Immature natural killer cell (primary cell): ENCODE measurements around the gene UBAC2. TPM values are rescaled to one million over a fixed set of nuclear protein-coding genes. Genes with fewer than 3 reads are reported as not detected.
"Not testable (repeated sequence)": the region's sequence is repeated elsewhere in the genome, so short reads cannot be mapped to it uniquely, and the experiment has no call there.

Experiments
- DNase-seq, 3 donors: peaks; one replicate each; pipeline ENCODE4 v3.0.0; 2022; ENCODE audit warnings: mixed read lengths in 1 of 3
- H3K27ac Mint-ChIP-seq, 6 donors: one replicate each; pipeline ENCODE4 v1.8.0; 2020; ENCODE audit warnings: mixed read lengths in 6 of 6, mild to moderate bottlenecking in 5 of 6, inconsistent platforms in 4 of 6, moderate library complexity in 3 of 6
- H3K27me3 Mint-ChIP-seq, 3 donors: one replicate each; pipeline ENCODE4 v1.8.0; 2020 to 2021; ENCODE audit warnings: low read depth in 3 of 3, mild to moderate bottlenecking in 3 of 3, mixed read lengths in 3 of 3, moderate library complexity in 3 of 3, inconsistent platforms in 1 of 3
- H3K36me3 Mint-ChIP-seq, 3 donors: one replicate each; pipeline ENCODE4 v1.8.0; 2020; ENCODE audit warnings: mixed read lengths in 3 of 3, inconsistent platforms in 2 of 3, mild to moderate bottlenecking in 2 of 3
- H3K4me1 Mint-ChIP-seq, 2 donors: one replicate each; pipeline ENCODE4 v1.8.0; 2020; ENCODE audit warnings: inconsistent platforms in 2 of 2, mild to moderate bottlenecking in 2 of 2, mixed read lengths in 2 of 2, moderate library complexity in 1 of 2
- H3K4me3 Mint-ChIP-seq, 5 donors: one replicate each; pipeline ENCODE4 v1.8.0; 2020; ENCODE audit warnings: mild to moderate bottlenecking in 5 of 5, mixed read lengths in 5 of 5, inconsistent platforms in 3 of 5, moderate library complexity in 3 of 5
- H3K9me3 Mint-ChIP-seq, 6 donors: one replicate each; pipeline ENCODE4 v1.8.0; 2020; ENCODE audit warnings: mild to moderate bottlenecking in 6 of 6, mixed read lengths in 6 of 6, inconsistent platforms in 4 of 6, moderate library complexity in 3 of 6
- polyA plus RNA-seq, 3 donors: library from polyadenylated mRNA; unstranded; fragments of 300-500 nt; fragmentation: Illumina TruSeq; gene quantifications; one replicate each; pipeline ENCODE4 v1.2.3, GENCODE V29; 2021

The UBAC2 gene
- polyA plus RNA-seq, 3 donors from 2014 or later: 114 to 130 (median 115) TPM

- no peak for DNase-seq
- peaks cover 95 to 98% of the 10 kb centered on the region in 2 donors for H3K4me1 Mint-ChIP-seq
- H3K36me3 Mint-ChIP-seq: no peaks in the 10 kb centered on the region
- peak overlapping the region; percentile 46 to 75 (median 64) for H3K27ac Mint-ChIP-seq
- H3K27me3 Mint-ChIP-seq: peaks cover 0 to 4% (median 0%) of the 10 kb centered on the region in 3 donors
- H3K4me3 Mint-ChIP-seq: peak overlapping the region in 1 of 5 donors; percentile 1
- H3K9me3 Mint-ChIP-seq: no peaks in the 10 kb centered on the region
Observed at GRCh38 chr13:99225078-99225477, 24.4 kb downstream of the UBAC2 start.

GRCh38 chr13:99226513-99226912, 25.9 kb downstream of the UBAC2 start:
- Mint-ChIP-seq H3K4me3 (peak overlapping the region in 1 of 5 donors; percentile 14), H3K27ac (peak overlapping the region in 5 of 6 donors; percentile 17 to 75 (median 46)), H3K27me3 (peaks cover 0 to 4% (median 0%) of the 10 kb centered on the region in 3 donors), H3K4me1 (peaks cover 90 to 95% of the 10 kb centered on the region in 2 donors), H3K9me3 (no peaks in the 10 kb centered on the region), H3K36me3 (no peaks in the 10 kb centered on the region)
- no peak for DNase-seq

- peak overlapping the region; percentile 49 to 79 (median 72) for H3K4me3 Mint-ChIP-seq
- H3K9me3 Mint-ChIP-seq: no peaks in the 10 kb centered on the region
- H3K27me3 Mint-ChIP-seq: peaks cover 0 to 4% (median 3%) of the 10 kb centered on the region in 3 donors
- peak overlapping the region; percentile 26 to 93 (median 79) for H3K27ac Mint-ChIP-seq
- peaks cover 88 to 93% of the 10 kb centered on the region in 2 donors for H3K4me1 Mint-ChIP-seq
- DNase-seq: no peak
- no peaks in the 10 kb centered on the region for H3K36me3 Mint-ChIP-seq
Observed at GRCh38 chr13:99227331-99227900, 26.8 kb downstream of the UBAC2 start.

GRCh38 chr13:99227909-99228688, 27.4 kb downstream of the UBAC2 start:
- no peaks in the 10 kb centered on the region for H3K36me3 Mint-ChIP-seq
- no peaks in the 10 kb centered on the region for H3K9me3 Mint-ChIP-seq
- H3K4me3 Mint-ChIP-seq: peak overlapping the region; percentile 74 to 83 (median 80)
- DNase-seq: no peak
- peak overlapping the region; percentile 84 to 94 (median 88) for H3K27ac Mint-ChIP-seq
- peaks cover 0 to 4% (median 3%) of the 10 kb centered on the region in 3 donors for H3K27me3 Mint-ChIP-seq
- peaks cover 81 to 87% of the 10 kb centered on the region in 2 donors for H3K4me1 Mint-ChIP-seq

- Mint-ChIP-seq H3K36me3 (no peaks in the 10 kb centered on the region), H3K27ac (peak overlapping the region; percentile 84 to 94 (median 88)), H3K27me3 (peaks cover 0 to 4% (median 3%) of the 10 kb centered on the region in 3 donors), H3K9me3 (no peaks in the 10 kb centered on the region), H3K4me1 (peaks cover 75 to 83% of the 10 kb centered on the region in 2 donors), H3K4me3 (peak overlapping the region; percentile 74 to 83 (median 80))
- peak; percentile 44 to 55 (median 53) for DNase-seq
Observed at GRCh38 chr13:99228737-99229691, 28.4 kb downstream of the UBAC2 start.

GRCh38 chr13:99230588-99230987, 29.9 kb downstream of the UBAC2 start:
- not testable (repeated sequence) for H3K27me3 Mint-ChIP-seq, H3K9me3 Mint-ChIP-seq, H3K36me3 Mint-ChIP-seq, DNase-seq
- Mint-ChIP-seq H3K27ac (peak overlapping the region in 5 of 6 donors; percentile 7 to 89 (median 63)), H3K4me1 (peaks cover 68 to 81% of the 10 kb centered on the region in 2 donors), H3K4me3 (peak overlapping the region in 2 of 5 donors; percentile 5 to 48)

GRCh38 chr13:99230991-99231390, 30.3 kb downstream of the UBAC2 start:
- Mint-ChIP-seq H3K4me3 (peak overlapping the region in 1 of 5 donors; percentile 48), H3K27me3 (peaks cover 0 to 4% (median 3%) of the 10 kb centered on the region in 3 donors), H3K4me1 (peaks cover 64 to 78% of the 10 kb centered on the region in 2 donors), H3K9me3 (no peaks in the 10 kb centered on the region), H3K36me3 (peaks cover 0 to 4% (median 0%) of the 10 kb centered on the region in 3 donors), H3K27ac (peak overlapping the region in 4 of 6 donors; percentile 7 to 89 (median 52))
- no peak for DNase-seq

GRCh38 chr13:99231721-99232120, 31.1 kb downstream of the UBAC2 start:
- Mint-ChIP-seq H3K27me3 (peaks cover 0 to 5% (median 3%) of the 10 kb centered on the region in 3 donors), H3K4me1 (peaks cover 58 to 76% of the 10 kb centered on the region in 2 donors), H3K36me3 (peaks cover 0 to 4% (median 0%) of the 10 kb centered on the region in 3 donors), H3K9me3 (no peaks in the 10 kb centered on the region), H3K27ac (peak overlapping the region in 4 of 6 donors; percentile 6 to 89 (median 69)), H3K4me3 (peak overlapping the region in 3 of 5 donors; percentile 1 to 38 (median 8))
- no peak for DNase-seq

GRCh38 chr13:99237981-99238662, 37.5 kb downstream of the UBAC2 start:
- peak in 1 of 3 donors; percentile 36 for DNase-seq
- H3K27me3 Mint-ChIP-seq: peaks cover 0 to 4% (median 2%) of the 10 kb centered on the region in 3 donors
- peaks cover 14 to 20% (median 16%) of the 10 kb centered on the region in 3 donors for H3K36me3 Mint-ChIP-seq
- H3K27ac Mint-ChIP-seq: peak overlapping the region; percentile 81 to 98 (median 92)
- no peaks in the 10 kb centered on the region for H3K9me3 Mint-ChIP-seq
- H3K4me1 Mint-ChIP-seq: peaks cover 42 to 68% of the 10 kb centered on the region in 2 donors
- peak overlapping the region; percentile 82 to 96 (median 86) for H3K4me3 Mint-ChIP-seq

GRCh38 chr13:99246100-99246499, 45.4 kb downstream of the UBAC2 start:
- Mint-ChIP-seq H3K4me3 (no peak overlapping the region), H3K27me3 (peaks cover 0 to 2% (median 0%) of the 10 kb centered on the region in 3 donors), H3K4me1 (peaks cover 16 to 35% of the 10 kb centered on the region in 2 donors), H3K9me3 (no peaks in the 10 kb centered on the region), H3K36me3 (peaks cover 19 to 25% (median 25%) of the 10 kb centered on the region in 3 donors), H3K27ac (peak overlapping the region in 1 of 6 donors; percentile 48)
- DNase-seq: no peak

- H3K27ac Mint-ChIP-seq: peak overlapping the region in 1 of 6 donors; percentile 70
- DNase-seq, H3K4me3 Mint-ChIP-seq, H3K9me3 Mint-ChIP-seq, H3K27me3 Mint-ChIP-seq: not testable (repeated sequence)
- H3K36me3 Mint-ChIP-seq: peaks cover 19 to 32% (median 26%) of the 10 kb centered on the region in 3 donors
- peaks cover 27 to 50% of the 10 kb centered on the region in 2 donors for H3K4me1 Mint-ChIP-seq
Observed at GRCh38 chr13:99249178-99249577, 48.5 kb downstream of the UBAC2 start.

GRCh38 chr13:99249606-99250005, 49.0 kb downstream of the UBAC2 start:
- DNase-seq, H3K9me3 Mint-ChIP-seq, H3K27me3 Mint-ChIP-seq: not testable (repeated sequence)
- Mint-ChIP-seq H3K4me3 (peak overlapping the region in 3 of 5 donors; percentile 20 to 25 (median 21)), H3K27ac (peak overlapping the region in 5 of 6 donors; percentile 7 to 70 (median 66)), H3K36me3 (peaks cover 21 to 33% (median 27%) of the 10 kb centered on the region in 3 donors), H3K4me1 (peaks cover 28 to 54% of the 10 kb centered on the region in 2 donors)
